ENCODE measurements around the gene CARMIL1.
A peak's percentile ranks its signal among the peaks of the same experiment; 100 is the strongest.
"Not testable (repeated sequence)": the region's sequence is repeated elsewhere in the genome, so short reads cannot be mapped to it uniquely, and the experiment has no call there.

Gene CARMIL1

DNA sequence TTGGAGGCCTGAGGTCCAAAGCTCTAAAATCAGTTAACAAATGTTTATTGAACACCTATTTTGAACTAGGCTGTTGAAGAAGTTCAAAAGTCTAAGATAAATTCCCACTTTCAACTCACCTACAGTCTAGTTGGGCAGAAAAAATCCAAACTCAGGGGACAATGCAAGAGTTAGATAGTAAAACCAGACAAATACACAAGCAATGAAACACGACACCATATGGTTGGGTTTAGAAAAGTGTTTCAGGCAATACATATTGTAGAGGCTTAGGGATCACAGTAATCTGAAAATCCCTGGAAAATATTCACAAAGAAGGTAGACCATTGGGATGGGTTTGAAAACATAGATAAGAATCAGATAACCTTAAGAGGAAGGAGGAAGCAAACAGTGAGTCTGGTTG is 1.3 kb upstream of the CARMIL1 start:
- no peak for DNase-seq (ENCODE audit: low spot score)

DNA sequence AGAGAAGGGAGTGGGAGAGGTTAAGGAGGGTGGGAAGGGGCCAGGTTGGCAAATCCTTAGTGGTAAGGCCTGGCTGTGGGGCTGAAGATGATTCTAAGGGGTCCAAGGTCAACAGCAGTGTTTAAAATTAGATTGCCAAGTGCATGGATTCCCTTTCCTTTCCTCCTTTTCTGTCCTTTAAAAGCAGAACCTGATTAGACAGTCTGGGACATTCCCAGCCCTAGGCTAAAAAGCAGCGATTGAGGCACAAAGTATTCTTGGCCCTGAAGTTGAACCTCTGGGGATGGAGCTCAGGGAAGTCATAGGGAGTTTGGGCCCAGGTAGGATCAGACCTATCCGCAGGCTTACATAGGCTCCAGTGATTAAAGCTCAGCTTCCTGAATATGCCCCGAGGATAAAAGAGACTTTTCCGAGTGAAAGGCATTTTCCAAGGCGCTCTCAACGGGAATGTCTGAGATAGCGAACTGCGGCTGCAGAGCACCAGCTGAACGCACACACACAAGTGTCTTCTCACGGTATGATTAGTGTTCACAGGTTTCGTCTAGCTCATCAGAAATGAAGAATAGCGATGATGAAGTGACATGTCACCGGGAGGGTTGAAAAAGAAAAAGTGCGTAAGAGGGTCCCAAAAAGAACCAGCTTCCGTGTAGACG is 787 bp upstream of the CARMIL1 start:
- DNase-seq (ENCODE audit: low spot score), result no peak

- DNase-seq (ENCODE audit: low spot score), result peak; percentile 29
These were observed 672 bp downstream of the CARMIL1 start for GRCh38 chr6:25279748-25280343.

DNA sequence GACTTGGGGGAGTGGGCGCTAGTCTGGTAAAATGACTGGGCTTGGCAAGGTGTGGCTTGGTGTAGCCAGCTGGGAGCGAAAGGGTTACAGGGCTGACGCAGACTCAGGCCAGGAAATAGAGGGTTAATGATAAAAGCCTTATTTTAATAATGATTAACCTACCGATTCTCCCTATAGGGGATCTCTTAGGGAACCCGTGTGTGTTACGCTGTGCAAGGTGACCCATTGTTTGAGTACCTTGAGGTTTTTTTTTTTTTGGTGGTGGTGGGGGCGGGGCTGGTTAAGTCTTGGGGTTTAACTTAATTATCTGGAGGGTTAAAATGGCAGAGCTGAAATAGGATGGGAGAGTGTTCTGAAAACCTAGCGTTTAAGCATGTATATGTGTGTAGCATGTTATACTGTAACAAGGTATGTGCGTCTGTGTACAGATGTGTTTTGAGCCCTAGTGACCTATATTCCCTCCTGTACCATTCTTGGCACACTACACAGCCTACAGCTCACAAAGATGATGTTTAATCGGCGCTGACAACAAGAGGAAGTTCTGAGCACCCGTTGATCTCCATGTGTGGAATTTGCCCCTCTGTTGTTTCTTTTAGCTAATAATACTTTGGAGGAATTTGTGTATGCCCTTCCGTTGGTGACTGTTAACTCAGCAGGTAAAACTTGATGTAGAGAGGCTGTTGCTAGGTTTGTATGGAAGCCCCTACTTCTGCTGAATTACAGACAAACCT is 1.3 kb downstream of the CARMIL1 start:
- peak; percentile 64 for DNase-seq (ENCODE audit: low spot score)

- no peak for DNase-seq (ENCODE audit: low spot score)
These were observed 7.7 kb downstream of the CARMIL1 start for GRCh38 chr6:25286891-25287290.

- DNase-seq (ENCODE audit: low spot score), result no peak
These were observed 8.8 kb downstream of the CARMIL1 start for GRCh38 chr6:25287941-25288340.

- no peak for DNase-seq (ENCODE audit: low spot score)
These were observed 9.3 kb downstream of the CARMIL1 start for GRCh38 chr6:25288518-25288917.

- no peak for DNase-seq (ENCODE audit: low spot score)
These were observed 11.3 kb downstream of the CARMIL1 start for GRCh38 chr6:25290306-25291060.

GRCh38 chr6:25292384-25292783 is 13.2 kb downstream of the CARMIL1 start:
- no peak for DNase-seq (ENCODE audit: low spot score)

DNA sequence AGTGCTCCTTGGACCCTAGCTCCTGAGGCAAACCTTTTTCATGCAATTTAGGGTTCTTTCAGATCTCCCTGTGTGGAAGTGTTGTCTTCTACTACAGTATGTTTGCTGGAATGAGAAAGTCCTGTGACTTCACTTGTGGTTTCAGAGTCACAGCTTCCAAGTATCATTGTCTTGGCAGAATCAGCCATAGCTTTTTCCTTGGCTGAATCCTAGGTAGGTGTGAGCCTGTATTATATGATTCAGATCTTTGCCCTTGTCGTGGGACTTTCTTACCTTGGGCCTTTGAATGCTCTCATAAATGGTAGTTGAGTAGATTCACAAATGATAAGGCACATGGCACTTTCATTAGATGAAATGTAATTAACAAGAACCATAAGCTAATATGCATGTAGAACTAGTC is 16.5 kb downstream of the CARMIL1 start:
- DNase-seq (ENCODE audit: low spot score), result no peak

GRCh38 chr6:25296217-25296905 is 17.2 kb downstream of the CARMIL1 start:
- no peak for DNase-seq (ENCODE audit: low spot score)

DNA sequence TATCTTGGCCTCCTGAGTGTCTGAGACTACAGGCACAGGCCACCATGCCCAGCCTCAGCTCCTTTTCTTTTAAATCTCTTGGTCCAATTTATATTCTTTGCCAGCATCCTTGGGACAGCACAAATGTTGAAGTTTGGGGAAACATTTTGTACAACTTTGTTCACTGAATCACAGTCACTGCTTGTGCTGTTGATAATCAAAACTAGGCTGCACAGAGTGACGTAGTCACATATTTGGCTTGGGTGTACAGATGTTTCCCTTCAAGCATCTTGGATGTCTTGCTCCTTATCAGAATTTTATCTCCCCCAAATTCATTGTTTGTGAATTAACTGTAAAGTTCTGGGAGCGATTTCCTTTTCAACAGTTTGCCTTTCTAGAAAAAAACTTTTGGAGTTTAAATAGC is 17.9 kb downstream of the CARMIL1 start:
- DNase-seq (ENCODE audit: low spot score), result no peak

- DNase-seq (ENCODE audit: low spot score), result no peak
These were observed 18.8 kb downstream of the CARMIL1 start for GRCh38 chr6:25297823-25298522.

- not testable (repeated sequence) for DNase-seq (ENCODE audit: low spot score)
These were observed 19.3 kb downstream of the CARMIL1 start for GRCh38 chr6:25298523-25298865.

DNA sequence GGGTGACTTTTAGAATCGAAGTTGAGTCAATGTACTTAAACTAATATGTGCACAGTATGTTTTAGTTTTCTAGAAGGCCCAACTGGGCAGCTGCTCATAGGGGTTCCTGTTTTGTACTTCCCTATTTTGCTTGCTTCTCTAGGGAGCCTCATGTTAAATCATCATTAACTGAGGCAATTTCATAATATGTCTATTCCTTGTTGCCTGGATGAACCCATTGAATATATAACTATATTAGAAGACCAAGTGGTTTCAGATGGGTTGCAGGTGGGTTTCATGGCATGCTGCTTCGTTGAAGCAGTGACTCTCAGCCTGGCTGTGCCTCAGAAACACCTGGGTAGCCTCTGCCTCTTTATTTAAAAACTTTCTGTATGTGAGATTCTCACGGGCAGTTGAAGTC is 22.2 kb downstream of the CARMIL1 start:
- no peak for DNase-seq (ENCODE audit: low spot score)

DNA sequence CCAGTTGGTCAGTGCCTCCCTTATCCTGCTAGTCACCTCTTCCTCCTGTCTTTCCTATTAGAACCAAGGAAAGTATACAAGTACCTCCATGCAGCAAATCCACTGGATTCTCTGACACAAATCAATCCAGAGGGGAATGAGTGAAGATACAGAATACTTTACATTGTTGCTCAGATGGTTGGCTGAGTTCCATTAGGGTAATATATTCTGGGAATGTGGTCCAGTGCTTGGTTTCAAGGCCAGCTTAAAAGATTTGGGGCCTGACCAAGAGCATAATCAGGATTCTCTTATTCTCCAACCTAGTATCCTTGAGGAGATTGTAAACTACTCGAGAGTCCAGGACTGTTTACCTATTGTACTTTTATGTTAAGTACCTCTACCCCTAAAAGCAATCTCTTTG is 23.0 kb downstream of the CARMIL1 start:
- no peak for DNase-seq (ENCODE audit: low spot score)

DNA sequence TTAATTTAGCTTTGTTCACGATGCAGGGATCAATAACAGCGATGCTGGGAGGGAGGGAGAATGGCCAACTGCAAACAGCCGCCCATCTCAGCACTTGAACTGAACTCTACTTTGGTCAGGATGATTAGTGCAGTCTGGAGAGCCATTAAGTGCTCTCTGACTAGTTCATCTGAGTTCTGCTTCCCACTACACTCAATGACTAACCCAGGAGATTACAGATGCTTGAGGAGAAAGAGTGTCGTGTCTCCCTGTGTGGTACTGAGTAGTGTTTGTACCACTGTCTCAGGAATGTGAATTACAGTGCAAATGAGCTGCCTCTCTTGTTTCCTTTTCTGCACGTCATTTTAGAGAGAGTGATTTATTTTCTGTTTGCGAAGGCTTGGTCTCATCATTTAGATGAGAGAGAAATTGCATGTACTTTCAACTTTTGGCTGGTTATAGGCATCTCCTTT is 23.5 kb downstream of the CARMIL1 start:
- no peak for DNase-seq (ENCODE audit: low spot score)

DNA sequence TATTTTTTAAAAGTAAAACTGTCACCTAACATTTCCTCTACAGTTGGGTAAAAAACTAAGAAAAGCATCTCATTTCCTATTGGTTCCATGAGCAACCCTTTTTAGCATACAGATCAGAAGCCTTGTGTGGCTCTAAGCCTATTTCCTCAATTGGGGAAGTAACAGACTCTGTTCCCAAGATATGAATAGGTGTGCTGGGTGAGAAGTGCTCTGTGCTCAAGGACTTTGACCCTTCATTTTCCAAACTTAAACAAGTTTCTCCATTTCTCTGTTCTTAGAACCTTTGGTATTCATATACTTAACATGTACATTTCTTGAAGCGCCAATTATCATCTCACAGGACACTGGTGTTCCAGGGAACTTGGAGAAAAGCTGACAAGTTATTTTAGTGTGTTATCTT is 24.1 kb downstream of the CARMIL1 start:
- no peak for DNase-seq (ENCODE audit: low spot score)

GRCh38 chr6:25306379-25306778 is 27.2 kb downstream of the CARMIL1 start:
- no peak for DNase-seq (ENCODE audit: low spot score)

- no peak for DNase-seq (ENCODE audit: low spot score)
These were observed 28.8 kb downstream of the CARMIL1 start for GRCh38 chr6:25307805-25308494.

GRCh38 chr6:25309886-25310285 is 30.7 kb downstream of the CARMIL1 start:
- DNase-seq (ENCODE audit: low spot score), result no peak
